Measurements from ENCODE around the gene A1BG. TPM values are rescaled to one million over a fixed set of nuclear protein-coding genes. Genes with fewer than 3 reads are reported as not detected.

Gene A1BG
- polyA plus RNA-seq, 2 of the 4 experiments (the other 2 are of a cell fraction) = 2.5 to 9.5 TPM

DNA sequence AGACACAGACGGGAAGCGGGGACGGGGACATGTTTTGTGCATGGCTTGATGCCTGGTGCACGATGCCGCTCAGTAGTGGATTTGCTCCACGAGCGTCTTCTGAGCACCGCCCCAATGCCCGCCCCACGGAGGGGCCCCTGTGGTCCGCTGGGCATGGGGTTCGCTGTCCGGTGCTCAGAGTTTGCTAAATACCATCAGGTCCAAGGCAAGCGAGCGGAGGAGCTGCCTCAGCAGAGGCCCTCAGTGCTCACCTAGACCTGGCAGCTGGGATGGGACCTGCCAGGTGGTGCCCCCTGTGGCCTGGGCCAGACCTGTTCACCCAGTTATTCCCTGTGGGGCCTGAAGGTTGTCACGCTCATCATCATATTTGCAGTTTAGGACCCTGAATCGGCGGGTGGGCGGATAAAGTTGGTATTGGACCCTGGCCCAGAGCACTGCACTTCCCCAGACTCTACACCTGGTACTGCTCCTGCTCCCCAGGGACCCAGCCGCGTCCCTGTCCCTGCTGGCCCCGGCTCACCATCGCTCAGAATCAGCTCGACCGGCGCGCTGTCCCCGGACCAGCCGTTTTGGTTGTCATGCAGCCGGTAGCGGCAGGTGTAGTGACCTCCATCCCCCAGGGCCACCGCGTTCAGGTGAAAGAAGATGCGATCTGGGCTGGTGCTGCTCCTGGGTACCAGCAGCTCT, 2.3 kb downstream of the A1BG start:
- no peak overlapping the region for H3K4me3 ChIP-seq
- H3K9me3 ChIP-seq = peaks cover 9% of the 10 kb centered on the region; the same call in 1 of the 3 replicates
- H3K27ac ChIP-seq = no peak overlapping the region
- DNase-seq (ENCODE audit: low read depth in 1 of 2, low spot score in 1 of 2) (no peak), FAIRE-seq (no peak), ATAC-seq (no peak)
- H3K4me1 ChIP-seq = 0 out of 3 replicates have a peak, but pooled peaks cover 8% of the 10 kb centered on the region
- TF ChIP-seq NPAS2 (CRISPR knock-in tag; IDR thresholded peaks at IDR 0.05; ENCODE audit: borderline replicate concordance) (no peak), FOSB (CRISPR knock-in tag; IDR thresholded peaks at IDR 0.05) (no peak), CBX2 (IDR thresholded peaks at IDR 0.05; ENCODE audit: borderline replicate concordance, low read depth) (no peak), GATA3 (IDR thresholded peaks at IDR 0.05; ENCODE audit: borderline replicate concordance) (no peak), CEBPB (IDR thresholded peaks at IDR 0.05) (no peak), POLR2A (IDR thresholded peaks at IDR 0.05; ENCODE audit: low read length) (no peak)
- ChIA-PET CTCF (no interaction called here), POLR2A (interaction anchor here (1.4 to 3.4 kb wide), 2 partner anchors 11 kb away, joined by 3 to 13 read pairs; partner anchors contain the start of gene ZNF497)
- 89% methylated on average over 33 of the region's 34 CpGs for WGBS (ENCODE audit: missing lambda C conversion rate)
- no peak overlapping the region for H3K4me2 ChIP-seq

DNA sequence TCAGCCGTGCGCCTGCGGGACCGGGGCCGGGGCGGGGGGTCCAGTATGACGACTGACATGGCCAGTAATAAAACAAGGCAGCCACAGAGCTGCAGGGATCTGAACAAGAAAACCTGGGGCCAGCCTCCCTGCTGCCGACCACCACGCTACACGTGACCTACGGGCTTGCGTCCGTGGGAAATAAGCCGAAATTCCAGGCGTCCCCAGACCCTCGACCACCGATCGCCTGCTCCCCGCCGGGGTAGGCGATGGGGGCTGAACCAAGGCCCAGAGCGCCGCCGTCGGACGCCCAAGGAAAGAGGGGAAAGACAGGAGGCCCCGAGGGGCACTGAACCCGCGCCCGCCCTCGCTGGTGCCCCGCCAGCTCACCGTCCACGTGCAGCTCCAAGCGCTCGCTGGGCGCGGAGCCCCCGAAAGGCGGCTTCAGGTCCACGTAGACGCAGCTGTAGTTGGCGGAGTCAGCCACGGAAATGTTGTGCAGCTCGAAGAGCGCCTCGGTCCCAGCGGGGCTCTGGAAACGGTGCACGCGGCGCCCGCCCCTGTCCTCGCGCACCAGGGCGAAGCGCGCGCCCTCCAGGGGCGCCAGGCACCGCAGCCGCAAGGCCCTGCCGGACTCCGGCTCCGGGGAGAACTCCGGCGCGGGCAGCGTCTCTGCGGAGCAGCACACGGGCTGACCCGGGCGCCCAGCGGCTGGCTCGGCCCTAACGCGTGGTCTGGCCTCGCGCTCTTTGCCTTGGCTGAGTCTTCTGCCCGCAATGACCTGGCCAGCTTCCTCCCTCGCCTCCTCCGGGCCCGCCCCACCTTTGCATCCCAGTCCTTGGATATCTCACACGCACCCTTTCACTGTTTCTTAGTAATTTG, 3.1 kb downstream of the A1BG start:
- 90% methylated on average over 82 of the region's 84 CpGs for WGBS (ENCODE audit: missing lambda C conversion rate)
- TF ChIP-seq CHD2 (IDR thresholded peaks at IDR 0.05; ENCODE audit: low read length, partially characterized antibody) (no peak), ZC3H11A (IDR thresholded peaks at IDR 0.05) (no peak), HOXB5 (CRISPR knock-in tag; IDR thresholded peaks at IDR 0.05) (no peak), HOXA7 (CRISPR knock-in tag; IDR thresholded peaks at IDR 0.05) (no peak), JUNB (IDR thresholded peaks at IDR 0.05) (no peak)
- no peak overlapping the region for H3K27ac ChIP-seq
- ChIA-PET CTCF (interaction anchor here (0.6 to 1.6 kb wide), 3 partner anchors 10 to 562 kb away, joined by 4 to 5 read pairs (median 5); partner anchors contain the start of gene ZNF497), POLR2A (interaction anchor here (1.4 kb wide), 1 partner anchor 12 kb away, joined by 3 read pairs; no protein-coding TSS in a partner anchor)
- no peak overlapping the region for H3K4me2 ChIP-seq
- DNase-seq (ENCODE audit: low read depth in 1 of 2, low spot score in 1 of 2) (no peak), ATAC-seq (no peak), FAIRE-seq (no peak)
- no peak overlapping the region for H3K4me3 ChIP-seq
- 0 out of 3 replicates have a peak, but pooled peaks cover 8% of the 10 kb centered on the region for H3K4me1 ChIP-seq
- H3K9me3 ChIP-seq = peaks cover 13% of the 10 kb centered on the region; the same call in 1 of the 3 replicates

DNA sequence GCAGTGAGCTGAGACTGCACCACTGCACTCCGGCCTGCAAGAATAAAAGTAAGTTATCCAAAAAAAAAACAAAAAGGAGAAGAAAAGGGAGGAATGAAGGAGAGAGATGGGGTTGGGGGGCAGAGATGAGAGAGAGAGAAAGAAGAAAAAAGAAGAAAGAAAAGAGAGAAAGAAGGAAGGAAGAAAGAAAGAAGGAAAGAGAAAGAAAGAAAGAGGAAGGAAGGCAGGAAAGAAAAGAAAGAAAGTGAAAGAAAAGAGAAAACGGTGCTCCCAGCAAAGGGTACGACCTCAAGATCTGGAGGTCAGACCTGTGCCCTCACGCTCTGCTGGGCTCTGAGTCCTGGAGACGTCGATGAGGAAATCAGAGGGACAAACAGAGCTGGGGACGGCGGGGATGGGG, 3.7 kb downstream of the A1BG start:
- WGBS (ENCODE audit: missing lambda C conversion rate) = 86% methylated on average over 8 of the region's 8 CpGs
- no peak for ATAC-seq
- TF ChIP-seq GATA3 (IDR thresholded peaks at IDR 0.05; ENCODE audit: borderline replicate concordance) = no peak
- TF ChIP-seq MAZ (IDR thresholded peaks at IDR 0.05; ENCODE audit: borderline replicate concordance, low read depth, low read length) = no peak
- TF ChIP-seq JUNB (IDR thresholded peaks at IDR 0.05) = no peak
- TF ChIP-seq, protein P1, sequence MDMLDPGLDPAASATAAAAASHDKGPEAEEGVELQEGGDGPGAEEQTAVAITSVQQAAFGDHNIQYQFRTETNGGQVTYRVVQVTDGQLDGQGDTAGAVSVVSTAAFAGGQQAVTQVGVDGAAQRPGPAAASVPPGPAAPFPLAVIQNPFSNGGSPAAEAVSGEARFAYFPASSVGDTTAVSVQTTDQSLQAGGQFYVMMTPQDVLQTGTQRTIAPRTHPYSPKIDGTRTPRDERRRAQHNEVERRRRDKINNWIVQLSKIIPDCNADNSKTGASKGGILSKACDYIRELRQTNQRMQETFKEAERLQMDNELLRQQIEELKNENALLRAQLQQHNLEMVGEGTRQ (IDR thresholded peaks at IDR 0.05) = no peak
- TF ChIP-seq, protein P2, sequence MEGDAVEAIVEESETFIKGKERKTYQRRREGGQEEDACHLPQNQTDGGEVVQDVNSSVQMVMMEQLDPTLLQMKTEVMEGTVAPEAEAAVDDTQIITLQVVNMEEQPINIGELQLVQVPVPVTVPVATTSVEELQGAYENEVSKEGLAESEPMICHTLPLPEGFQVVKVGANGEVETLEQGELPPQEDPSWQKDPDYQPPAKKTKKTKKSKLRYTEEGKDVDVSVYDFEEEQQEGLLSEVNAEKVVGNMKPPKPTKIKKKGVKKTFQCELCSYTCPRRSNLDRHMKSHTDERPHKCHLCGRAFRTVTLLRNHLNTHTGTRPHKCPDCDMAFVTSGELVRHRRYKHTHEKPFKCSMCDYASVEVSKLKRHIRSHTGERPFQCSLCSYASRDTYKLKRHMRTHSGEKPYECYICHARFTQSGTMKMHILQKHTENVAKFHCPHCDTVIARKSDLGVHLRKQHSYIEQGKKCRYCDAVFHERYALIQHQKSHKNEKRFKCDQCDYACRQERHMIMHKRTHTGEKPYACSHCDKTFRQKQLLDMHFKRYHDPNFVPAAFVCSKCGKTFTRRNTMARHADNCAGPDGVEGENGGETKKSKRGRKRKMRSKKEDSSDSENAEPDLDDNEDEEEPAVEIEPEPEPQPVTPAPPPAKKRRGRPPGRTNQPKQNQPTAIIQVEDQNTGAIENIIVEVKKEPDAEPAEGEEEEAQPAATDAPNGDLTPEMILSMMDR (IDR thresholded peaks at IDR 0.05) = no peak
- no peak for TF ChIP-seq NPAS2 (CRISPR knock-in tag; IDR thresholded peaks at IDR 0.05; ENCODE audit: borderline replicate concordance)
- no peak for TF ChIP-seq POLR2A (IDR thresholded peaks at IDR 0.05; ENCODE audit: low read length)
- TF ChIP-seq ESRRA (IDR thresholded peaks at IDR 0.05; ENCODE audit: borderline replicate concordance, low read length) = no peak
- TF ChIP-seq FOSB (CRISPR knock-in tag; IDR thresholded peaks at IDR 0.05) = no peak
- TF ChIP-seq CBX8 (IDR thresholded peaks at IDR 0.05) = no peak
- TF ChIP-seq FOXS1 (CRISPR knock-in tag; IDR thresholded peaks at IDR 0.05) = no peak
- no peak for TF ChIP-seq POLR2AphosphoS2 (conservative IDR thresholded peaks at IDR 0.05; ENCODE audit: low read length)
- TF ChIP-seq CBX2 (IDR thresholded peaks at IDR 0.05; ENCODE audit: borderline replicate concordance, low read depth) = no peak
- no peak for TF ChIP-seq TP53 (CRISPR knock-in tag; IDR thresholded peaks at IDR 0.05)
- TF ChIP-seq RAD21 (conservative IDR thresholded peaks at IDR 0.05 in 1 of 2, IDR thresholded peaks at IDR 0.05 in 1 of 2) = no peak
- no peak for TF ChIP-seq BHLHE40 (IDR thresholded peaks at IDR 0.05; ENCODE audit: low read depth, low read length)
- TF ChIP-seq RFX5 (IDR thresholded peaks at IDR 0.05) = no peak
- TF ChIP-seq, protein P3, sequence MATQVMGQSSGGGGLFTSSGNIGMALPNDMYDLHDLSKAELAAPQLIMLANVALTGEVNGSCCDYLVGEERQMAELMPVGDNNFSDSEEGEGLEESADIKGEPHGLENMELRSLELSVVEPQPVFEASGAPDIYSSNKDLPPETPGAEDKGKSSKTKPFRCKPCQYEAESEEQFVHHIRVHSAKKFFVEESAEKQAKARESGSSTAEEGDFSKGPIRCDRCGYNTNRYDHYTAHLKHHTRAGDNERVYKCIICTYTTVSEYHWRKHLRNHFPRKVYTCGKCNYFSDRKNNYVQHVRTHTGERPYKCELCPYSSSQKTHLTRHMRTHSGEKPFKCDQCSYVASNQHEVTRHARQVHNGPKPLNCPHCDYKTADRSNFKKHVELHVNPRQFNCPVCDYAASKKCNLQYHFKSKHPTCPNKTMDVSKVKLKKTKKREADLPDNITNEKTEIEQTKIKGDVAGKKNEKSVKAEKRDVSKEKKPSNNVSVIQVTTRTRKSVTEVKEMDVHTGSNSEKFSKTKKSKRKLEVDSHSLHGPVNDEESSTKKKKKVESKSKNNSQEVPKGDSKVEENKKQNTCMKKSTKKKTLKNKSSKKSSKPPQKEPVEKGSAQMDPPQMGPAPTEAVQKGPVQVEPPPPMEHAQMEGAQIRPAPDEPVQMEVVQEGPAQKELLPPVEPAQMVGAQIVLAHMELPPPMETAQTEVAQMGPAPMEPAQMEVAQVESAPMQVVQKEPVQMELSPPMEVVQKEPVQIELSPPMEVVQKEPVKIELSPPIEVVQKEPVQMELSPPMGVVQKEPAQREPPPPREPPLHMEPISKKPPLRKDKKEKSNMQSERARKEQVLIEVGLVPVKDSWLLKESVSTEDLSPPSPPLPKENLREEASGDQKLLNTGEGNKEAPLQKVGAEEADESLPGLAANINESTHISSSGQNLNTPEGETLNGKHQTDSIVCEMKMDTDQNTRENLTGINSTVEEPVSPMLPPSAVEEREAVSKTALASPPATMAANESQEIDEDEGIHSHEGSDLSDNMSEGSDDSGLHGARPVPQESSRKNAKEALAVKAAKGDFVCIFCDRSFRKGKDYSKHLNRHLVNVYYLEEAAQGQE (IDR thresholded peaks at IDR 0.05) = no peak
- no peak for TF ChIP-seq CHD2 (IDR thresholded peaks at IDR 0.05; ENCODE audit: low read length, partially characterized antibody)
- no peak for TF ChIP-seq TFCP2L1 (CRISPR knock-in tag; IDR thresholded peaks at IDR 0.05)
- Histone ChIP-seq H3K27ac (no peak overlapping the region), H3K4me2 (no peak overlapping the region), H3K4me1 (0 out of 3 replicates have a peak, but pooled peaks cover 8% of the 10 kb centered on the region), H3K9me3 (peaks cover 13% of the 10 kb centered on the region; the same call in 1 of the 3 replicates), H3K4me3 (no peak overlapping the region)
- CTCF ChIA-PET = interaction anchor here (1.4 to 1.6 kb wide), 2 partner anchors 11 to 13 kb away, joined by 5 read pairs; partner anchors contain the start of gene ZNF497
- no peak for DNase-seq (ENCODE audit: low read depth in 1 of 2, low spot score in 1 of 2)
- no peak for FAIRE-seq
- POLR2A ChIA-PET = interaction anchor here (1.4 kb wide), 1 partner anchor 12 kb away, joined by 3 read pairs; no protein-coding TSS in a partner anchor
